GM12892 (cell line): Measurements from ENCODE around the gene ZNF207. TPM values are rescaled to one million over a fixed set of nuclear protein-coding genes. Genes with fewer than 3 reads are reported as not detected.
"Not testable (repeated sequence)": the region's sequence is repeated elsewhere in the genome, so short reads cannot be mapped to it uniquely, and the experiment has no call there.

Experiments
- DNase-seq: peaks from one replicate; pipeline ENCODE4 v3.0.0; 2011; ENCODE audit not compliant: insufficient read length
- FAIRE-seq: peaks from 2 replicates; lab custom pipeline; 2011; peaks lifted over from hg19 to GRCh38; lab: Jason Lieb, UNC
- POLR2A ChIP-seq: IDR thresholded peaks from 2 replicates; pipeline ENCODE4 v1.6.1; 2011; ENCODE audit warnings: low read depth, low read length, control low read depth
- POLR2AphosphoS5 ChIP-seq: IDR thresholded peaks from 2 replicates; pipeline ENCODE4 v1.6.1; 2011; ENCODE audit warnings: low read depth, low read length, control low read depth
- TAF1 ChIP-seq: IDR thresholded peaks from 2 replicates; pipeline ENCODE4 v1.6.1; 2011; ENCODE audit warnings: low read depth, mild to moderate bottlenecking, control low read depth, low read length, borderline replicate concordance
- polyA plus RNA-seq: library from polyadenylated mRNA; unstranded; fragments of >200 nt; gene quantifications from one replicate; pipeline ENCODE4 v1.2.1, GENCODE V29; 2012; ENCODE audit warnings: missing spikeins, inconsistent platforms; ENCODE audit not compliant: missing spikeins

The ZNF207 gene
- 149 TPM for polyA plus RNA-seq

DNA sequence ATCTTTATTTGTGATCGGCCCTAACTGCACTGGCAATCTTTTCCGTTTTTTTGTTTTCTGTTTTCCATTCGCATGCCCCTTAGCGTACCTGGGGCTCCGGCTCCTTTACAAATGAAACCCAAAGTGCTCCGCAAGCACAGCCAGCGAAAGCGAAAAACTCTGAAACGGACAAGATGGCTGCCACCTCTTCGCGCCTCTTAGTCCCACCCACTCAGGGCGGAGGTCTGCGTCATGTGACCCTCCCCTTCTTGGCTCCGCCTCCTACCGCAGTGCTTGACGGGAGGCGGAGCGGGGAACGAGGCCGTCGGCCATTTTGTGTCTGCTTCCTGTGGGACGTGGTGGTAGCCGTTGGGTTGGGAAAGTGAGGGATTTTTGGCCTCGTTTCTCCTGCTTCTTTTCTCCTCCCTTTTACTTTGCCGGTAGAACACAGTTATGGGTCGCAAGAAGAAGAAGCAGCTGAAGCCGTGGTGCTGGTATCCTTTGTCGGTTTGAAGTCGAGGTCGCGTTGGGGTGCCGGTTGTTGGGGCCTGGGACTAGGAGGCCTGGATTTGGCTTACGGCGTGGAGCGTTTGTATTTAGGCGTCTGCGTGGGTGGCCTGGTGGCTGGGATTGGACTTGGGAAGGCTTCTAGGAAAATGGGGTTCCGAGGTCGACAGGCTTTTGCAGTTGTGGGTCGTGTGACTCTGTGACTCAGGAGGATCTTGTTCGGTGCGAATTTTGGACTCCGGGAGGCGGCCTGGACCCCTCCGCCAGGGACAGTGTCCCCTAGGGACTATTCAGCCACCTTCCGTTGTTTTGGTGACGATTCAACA, at the start of gene ZNF207:
Gene ZNF207 (plus strand): TSS at position 304 of the 812 bp plus-strand sequence. CDS start 129 bp downstream, at position 433.
- FAIRE-seq (peak; percentile 99), DNase-seq (peak; percentile 72)
- TF ChIP-seq POLR2AphosphoS5 (peak; percentile 97), TAF1 (peak; percentile 8; the same call in 1 of the 2 replicates), POLR2A (peak; percentile 97)

DNA sequence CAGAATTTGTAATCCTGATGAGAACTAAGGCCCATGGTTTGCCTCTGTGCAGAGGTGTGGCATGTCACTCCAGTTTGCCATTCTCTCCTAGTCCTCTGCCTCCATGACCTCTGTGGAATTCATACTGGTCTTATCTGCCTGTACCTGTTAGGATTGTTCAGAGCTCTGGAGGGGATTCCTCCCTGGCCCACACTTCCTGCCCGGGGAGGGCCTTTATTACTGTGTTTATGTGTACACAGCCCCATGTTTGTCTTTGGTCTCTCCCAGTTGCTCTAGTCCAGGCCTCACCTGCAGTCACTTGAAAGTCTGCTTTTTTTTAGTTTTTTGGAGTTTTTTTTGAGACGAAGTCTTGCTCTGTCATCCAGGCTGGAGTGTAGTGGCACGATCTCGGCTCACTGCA, 47.9 kb upstream of the ZNF207 start:
- DNase-seq (no peak), FAIRE-seq (no peak)
- no peak for TF ChIP-seq POLR2AphosphoS5
- TF ChIP-seq TAF1, result no peak
- no peak for TF ChIP-seq POLR2A

DNA sequence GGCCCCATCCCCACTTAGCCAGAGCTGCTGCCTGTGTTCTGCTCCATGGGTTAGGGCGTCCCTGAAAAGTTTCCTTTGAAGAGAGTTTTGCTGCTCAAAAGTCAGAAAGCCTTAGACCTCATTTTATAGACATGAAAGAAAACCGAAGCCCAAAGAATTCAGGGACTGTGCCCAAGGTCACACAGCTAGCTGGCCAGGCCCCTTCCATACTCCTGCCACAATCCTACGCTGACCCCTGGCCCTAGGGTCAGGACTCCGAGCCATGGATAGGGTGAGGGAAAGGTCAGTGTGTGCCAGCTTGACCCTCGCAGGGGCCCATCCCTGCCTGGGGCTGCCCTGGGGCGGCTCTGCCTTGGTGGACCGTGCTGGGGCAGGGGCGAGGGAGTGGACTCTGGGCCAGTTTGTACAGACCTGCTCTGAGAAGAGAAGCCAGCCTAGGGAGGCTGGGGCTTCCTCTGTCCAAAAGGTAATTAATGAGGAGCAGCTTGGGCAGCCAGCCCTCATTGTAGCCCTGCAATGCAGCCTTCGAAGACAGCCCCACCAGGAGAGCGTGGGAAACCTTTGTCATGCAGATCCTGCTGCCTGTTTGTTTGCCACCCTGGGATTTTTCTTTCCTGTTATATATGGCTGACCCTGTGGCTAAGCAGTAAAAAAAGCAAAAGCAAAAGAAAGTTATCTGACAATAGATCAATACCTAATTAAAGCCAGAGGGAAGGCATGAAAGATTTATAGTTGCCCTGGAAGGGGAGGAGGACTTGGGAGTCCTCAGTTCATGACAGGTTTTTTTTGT, 46.9 kb upstream of the ZNF207 start:
- no peak for DNase-seq

DNA sequence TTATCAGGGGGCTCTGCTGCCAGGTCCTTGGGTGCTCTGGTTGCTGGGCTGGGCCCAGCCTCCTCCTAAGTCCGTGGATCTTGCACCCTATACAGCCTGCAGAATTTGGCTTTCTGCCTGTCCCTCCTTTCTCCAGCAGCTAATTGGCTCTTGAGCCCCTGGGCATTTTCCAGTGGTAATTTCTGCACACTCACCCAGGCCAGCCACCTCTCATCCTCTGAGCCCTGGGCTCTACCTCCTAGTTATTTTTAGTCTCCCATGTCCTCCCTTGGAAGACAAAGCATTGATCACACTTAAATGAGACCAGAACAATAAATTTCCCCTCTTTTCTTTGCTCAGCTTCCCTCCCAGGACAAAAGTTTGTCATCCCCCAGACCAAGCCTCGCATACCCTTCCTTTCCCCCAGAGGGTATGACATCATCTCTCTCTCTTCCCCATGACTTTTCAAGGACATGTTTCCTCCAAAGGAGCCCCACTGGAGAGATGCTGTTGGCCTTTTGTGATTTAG, 46.1 kb upstream of the ZNF207 start:
- TF ChIP-seq POLR2A (no peak), POLR2AphosphoS5 (no peak), TAF1 (no peak)
- FAIRE-seq (no peak), DNase-seq (no peak)

More for the DNA sequence above, 46.9 kb upstream of the ZNF207 start:
- no peak for FAIRE-seq
- TF ChIP-seq POLR2AphosphoS5 (no peak), TAF1 (no peak), POLR2A (no peak)

DNA sequence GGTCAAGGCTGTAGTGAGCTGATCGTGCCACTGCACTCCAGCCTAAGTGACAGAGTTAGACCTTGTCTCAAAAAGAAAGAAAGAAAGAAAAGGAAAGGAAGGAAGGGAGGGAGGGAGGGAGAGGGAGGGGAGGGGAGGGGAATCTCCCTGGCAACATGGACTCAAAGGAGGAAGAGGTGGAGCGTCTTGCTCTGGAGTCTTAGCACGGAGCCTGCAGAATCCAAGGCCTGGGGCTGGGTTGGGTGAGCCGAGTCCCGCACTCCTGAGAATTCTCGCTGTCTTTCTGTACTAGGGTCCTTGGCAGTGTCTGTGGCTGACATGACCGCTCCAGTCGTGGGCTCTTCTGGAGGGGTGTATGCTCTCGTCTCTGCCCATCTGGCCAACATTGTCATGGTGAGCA, 44.9 kb upstream of the ZNF207 start:
- DNase-seq (no peak), FAIRE-seq (no peak)
- TF ChIP-seq TAF1, result no peak
- no peak for TF ChIP-seq POLR2AphosphoS5
- TF ChIP-seq POLR2A, result no peak

DNA sequence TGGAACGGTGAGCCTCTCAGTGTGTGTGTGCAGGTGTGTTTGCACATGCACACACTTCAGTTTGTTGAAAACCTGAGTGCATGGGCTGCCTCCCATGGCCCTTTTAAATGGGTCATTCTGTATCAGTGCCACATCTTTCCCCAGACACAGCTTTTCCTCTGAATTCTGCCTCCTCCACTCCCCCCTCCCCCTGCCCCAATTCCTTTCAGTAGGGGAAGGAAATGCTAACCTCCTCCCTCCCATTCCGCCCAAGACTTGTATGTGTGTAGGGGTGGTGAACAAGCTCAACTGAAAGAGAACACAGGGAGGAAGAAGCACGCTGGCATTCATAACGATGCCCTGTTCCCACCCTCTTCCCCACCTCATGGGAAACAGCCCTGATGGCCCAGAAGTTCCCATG, 42.3 kb upstream of the ZNF207 start:
- FAIRE-seq (no peak), DNase-seq (no peak)
- TF ChIP-seq POLR2AphosphoS5, result no peak
- no peak for TF ChIP-seq POLR2A
- no peak for TF ChIP-seq TAF1

DNA sequence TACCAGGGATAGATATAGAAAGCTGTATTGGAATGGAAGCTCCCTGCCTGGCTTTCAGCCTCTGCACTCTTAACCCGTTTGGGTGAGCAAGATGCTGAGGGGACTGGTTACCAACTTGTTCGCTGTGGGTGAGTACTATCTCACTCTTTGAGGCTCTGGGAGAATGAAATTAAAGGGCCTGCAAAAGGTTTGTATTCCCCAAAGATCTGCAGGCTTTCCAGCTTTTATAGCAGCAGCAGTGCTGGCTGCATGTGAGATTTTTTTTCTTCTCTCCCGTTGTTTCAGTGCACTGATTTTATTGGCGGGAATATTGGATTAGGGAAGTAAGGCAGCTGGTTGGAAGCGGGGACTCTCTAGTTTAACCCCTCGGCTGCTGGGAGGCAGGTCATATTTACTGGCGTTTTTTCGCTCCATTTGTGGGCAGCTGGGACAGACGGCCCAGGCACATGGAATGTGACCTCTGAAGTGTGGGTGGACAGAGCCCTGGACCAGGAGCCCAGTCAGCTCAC, 38.9 kb upstream of the ZNF207 start:
- no peak for DNase-seq
- TF ChIP-seq POLR2A (no peak), TAF1 (no peak)
- no peak for FAIRE-seq

DNA sequence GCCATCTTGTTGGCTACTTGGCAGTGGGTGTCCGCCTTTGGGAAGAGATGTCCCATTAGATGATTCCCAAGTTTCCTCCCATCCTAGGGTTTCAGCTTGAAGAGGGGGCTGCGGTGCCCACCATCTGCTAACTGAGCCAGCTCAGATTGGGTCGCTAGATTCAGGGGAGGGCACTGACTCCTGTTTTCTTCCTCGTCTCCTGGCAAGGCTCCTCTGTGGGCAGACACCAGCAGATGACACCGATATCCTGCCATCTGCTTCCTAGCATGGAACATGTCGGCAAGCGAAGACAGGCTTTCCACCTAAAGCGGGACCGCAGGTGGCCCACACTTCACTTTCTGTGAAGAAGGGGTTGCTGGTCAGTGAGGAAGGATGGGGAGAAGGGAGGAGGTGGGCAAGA, 35.3 kb upstream of the ZNF207 start:
- FAIRE-seq (no peak), DNase-seq (no peak)
- TF ChIP-seq POLR2AphosphoS5, result no peak
- TF ChIP-seq TAF1, result no peak
- TF ChIP-seq POLR2A, result no peak

DNA sequence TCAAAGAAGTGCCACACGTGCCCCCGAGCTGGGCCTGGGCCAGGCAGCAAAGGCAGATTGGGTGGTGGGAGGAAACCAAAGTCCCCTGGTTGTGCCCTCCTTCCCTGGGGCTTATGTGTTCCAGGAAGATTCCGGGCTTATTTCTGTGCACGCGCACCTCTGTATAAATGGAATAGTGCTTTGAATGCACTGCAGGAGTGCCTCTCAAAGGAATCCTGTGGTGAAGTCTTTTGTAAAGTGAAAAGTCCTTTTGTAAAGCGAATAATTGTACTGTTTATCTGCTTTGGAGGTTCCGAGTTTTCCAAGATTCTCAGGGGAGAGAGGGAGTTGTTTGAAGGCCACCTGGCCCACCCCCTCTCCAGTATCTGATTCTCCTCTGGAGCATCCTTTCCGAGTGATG, 34.8 kb upstream of the ZNF207 start:
- no peak for DNase-seq
- TF ChIP-seq POLR2A (no peak), POLR2AphosphoS5 (no peak), TAF1 (no peak)
- no peak for FAIRE-seq

DNA sequence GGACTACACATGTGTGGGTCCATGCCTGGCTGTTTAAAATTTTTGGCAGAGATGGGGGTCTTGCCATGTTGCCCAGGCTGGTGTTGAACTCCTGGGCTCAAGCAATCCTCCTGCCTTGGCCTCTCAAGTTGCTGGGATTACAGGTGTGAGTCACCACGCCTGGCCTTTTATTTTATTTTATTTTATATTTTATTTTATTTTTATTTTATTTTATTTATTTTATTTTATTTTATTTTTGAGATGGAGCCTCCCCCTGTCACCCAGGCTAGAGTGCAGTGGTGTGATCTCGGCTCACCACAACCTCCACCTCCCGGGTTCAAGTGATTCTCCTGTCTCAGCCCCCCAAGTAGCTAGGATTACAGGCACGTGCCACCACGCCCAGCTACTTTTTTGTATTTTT, 33.3 kb upstream of the ZNF207 start:
- not testable (repeated sequence) for DNase-seq, FAIRE-seq

DNA sequence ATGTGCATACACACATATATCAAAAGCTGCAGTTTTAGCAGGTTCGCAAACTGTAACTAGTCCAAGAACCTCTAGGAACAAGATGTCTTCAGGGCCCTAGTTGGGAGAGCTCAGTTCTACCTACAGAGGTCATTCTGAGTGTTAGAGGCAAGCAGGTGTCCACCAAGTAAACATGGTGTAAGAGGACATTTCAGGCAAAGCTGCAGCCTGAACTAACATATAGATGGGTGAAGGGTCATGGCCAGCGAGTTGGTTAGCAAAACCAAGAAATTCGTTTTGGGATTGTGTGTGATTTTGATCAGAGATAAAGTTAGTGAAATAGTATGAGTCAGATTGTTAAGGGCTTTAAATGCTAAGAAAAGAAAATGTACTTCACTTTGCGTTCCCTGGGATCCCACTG, 32.6 kb upstream of the ZNF207 start:
- TF ChIP-seq POLR2AphosphoS5 (no peak), TAF1 (no peak), POLR2A (no peak)
- DNase-seq (no peak), FAIRE-seq (no peak)

DNA sequence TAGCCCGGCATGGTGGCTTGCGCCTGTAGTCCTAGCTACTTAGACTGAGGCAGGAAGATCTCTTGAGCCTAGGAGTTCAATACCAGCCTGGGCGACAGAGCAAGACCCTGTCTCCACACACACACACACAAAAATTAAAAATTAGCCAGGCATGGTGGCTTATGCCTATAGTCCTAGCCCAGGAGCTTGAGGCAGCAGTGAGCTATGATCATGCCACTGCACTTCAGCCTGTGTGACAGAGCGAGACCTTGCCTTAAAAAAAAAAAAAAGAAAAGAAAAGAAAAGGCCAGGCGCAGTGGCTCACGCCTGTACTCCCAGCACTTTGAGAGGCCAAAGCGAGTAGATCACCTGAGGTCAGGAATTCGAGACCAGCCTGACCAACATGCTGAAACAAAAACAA, 31.9 kb upstream of the ZNF207 start:
- TF ChIP-seq POLR2A, result no peak
- TF ChIP-seq TAF1, result no peak
- TF ChIP-seq POLR2AphosphoS5, result no peak

DNA sequence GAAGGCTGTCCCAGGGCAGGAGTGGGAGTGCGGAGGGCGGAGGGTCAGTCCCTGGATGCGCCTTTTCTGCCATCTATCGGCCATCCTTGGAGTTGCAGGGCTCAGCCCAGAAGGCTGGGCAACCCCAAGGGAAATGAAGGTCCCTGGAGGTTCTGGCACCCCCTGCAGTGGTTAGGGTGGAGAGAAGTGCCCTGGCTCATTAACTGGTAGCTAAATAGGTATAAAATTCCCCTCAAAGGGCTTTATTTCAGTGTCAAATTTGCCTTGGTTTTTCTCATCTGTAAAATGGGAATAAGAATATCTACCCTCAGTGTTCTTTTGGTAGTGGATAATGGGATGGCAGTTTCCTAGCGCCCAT, 30.4 kb upstream of the ZNF207 start:
- DNase-seq (peak; percentile 76), FAIRE-seq (peak; percentile 95)
- TF ChIP-seq TAF1, result no peak
- TF ChIP-seq POLR2A, result no peak
- no peak for TF ChIP-seq POLR2AphosphoS5

More for the DNA sequence above, 31.9 kb upstream of the ZNF207 start:
- DNase-seq, result no peak
- no peak for FAIRE-seq

DNA sequence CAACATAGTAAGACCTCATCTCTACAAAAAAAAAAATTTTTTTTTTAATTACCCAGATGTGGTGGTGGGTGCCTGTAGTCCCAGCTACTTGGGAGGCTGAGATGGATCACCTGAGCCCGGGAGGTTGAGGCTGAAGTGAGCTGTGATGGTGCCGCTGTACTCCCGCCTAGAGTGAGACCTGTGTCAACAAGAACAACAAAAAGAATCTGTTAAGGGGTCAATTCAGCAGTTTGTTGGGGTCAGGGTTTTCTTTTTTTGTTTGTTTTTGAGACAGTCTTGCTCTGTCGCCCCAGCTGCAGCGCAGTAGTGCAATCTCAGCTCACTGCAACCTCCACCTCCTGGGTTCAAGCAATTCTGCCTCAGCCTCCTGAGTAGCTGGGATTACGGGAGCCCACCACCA, 29.9 kb upstream of the ZNF207 start:
- DNase-seq, FAIRE-seq: not testable (repeated sequence)
